Activated naive CD4-positive, alpha-beta T cell treated with Interleukin-2 at 50 U/mL for 16 hours (primary cell): ENCODE data around the gene IDH3G.
"Not testable (repeated sequence)": the region's sequence is repeated elsewhere in the genome, so short reads cannot be mapped to it uniquely, and the experiment has no call there.

Source experiments
- DNase-seq: peaks from one replicate; pipeline ENCODE4 v3.0.0-alpha.2; 2020

The IDH3G gene

DNA sequence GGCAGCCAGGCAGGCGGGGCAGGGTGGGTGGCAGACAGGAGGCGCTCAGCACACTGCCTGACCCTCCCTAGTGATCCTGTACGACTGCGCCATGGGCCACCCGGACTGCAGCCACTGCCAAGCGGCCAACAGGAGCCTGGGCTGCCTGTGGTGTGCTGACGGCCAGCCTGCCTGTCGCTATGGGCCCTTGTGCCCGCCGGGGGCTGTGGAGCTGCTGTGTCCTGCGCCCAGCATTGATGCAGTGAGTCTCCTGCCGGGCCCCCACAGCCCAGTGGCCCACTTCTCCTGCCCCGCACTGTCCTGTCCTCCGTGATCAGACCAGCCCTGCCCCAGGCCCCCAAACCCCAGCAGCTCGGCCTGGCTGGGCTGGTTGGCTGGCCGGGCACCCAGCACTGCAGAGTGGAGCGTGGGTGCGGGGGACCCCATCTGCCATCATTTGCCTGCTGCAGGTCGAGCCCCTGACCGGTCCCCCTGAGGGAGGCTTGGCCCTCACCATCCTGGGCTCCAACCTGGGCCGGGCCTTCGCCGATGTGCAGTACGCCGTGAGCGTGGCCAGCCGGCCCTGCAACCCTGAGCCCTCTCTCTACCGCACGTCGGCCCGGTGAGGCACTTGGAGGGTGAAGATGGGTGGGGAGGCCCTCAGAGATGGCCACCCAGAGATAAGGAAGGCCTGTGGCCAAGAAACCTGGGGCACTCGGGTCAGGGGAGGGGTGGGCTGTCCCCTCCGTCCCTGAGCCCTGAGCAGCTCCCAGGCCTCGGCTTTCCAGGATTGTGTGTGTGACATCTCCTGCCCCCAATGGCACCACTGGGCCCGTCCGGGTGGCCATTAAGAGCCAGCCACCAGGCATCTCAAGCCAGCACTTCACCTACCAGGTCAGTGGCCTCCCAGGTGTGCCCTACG is 22.5 kb downstream of the IDH3G start:
- DNase-seq = no peak

DNA sequence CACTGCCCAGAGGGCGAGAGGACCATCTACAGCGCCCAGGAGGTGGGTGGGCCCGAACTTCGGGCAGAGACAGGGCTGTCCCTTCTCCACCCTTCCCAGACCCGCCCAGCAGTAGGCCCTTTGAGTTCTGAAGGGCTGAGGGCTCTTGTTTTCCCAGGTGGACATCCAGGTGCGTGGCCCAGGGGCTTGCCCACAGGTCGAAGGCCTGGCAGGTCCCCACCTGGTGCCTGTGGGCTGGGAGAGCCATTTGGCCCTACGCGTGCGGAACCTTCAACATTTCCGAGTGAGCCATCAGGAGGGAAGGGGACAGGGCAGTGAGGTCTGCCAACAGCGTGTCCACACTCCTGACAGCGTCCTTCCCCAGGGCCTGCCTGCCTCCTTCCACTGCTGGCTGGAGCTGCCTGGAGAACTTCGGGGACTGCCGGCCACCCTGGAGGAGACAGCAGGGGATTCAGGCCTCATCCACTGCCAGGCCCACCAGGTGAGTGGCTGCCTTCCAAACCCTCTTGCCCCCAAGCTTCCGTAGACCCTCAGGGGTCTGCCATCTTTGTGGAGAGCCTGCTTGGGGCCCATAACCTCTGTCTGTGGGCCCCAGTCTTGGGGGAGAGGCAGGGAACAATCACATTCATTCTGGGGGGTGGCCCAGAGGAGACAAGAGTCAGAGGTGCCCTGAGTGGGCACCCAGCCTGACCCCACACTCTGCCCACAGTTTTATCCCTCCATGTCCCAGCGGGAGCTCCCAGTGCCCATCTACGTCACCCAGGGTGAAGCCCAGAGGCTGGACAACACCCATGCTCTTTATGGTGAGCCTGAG is 23.4 kb downstream of the IDH3G start:
- DNase-seq = no peak

DNA sequence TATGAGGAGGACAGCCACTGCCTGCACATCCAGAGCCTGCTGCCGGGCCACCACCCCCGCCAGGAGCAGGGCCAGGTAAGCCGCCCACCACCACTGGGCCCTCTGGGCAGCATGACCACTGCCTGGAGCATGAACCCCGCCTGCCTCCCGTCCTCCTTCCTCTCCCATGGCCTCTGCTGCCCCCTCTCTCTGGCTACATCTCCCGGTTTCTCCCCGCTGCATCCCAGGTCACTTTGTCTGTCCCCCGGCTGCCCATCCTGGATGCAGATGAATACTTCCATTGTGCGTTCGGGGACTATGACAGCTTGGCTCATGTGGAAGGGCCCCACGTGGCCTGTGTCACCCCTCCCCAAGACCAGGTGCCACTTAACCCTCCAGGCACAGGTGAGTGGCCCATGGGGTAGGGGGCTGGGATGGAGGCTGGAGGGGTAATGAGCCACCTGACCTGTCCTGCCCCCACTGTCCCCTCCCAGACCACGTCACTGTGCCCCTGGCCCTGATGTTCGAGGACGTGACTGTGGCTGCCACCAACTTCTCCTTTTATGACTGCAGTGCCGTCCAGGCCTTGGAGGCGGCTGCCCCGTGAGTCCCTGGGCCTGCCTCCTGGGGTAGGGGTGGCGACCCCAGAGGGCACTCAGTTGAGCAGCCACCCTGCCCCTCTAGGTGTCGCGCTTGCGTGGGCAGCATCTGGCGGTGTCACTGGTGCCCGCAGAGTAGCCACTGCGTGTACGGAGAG is 24.1 kb downstream of the IDH3G start:
- DNase-seq = no peak

DNA sequence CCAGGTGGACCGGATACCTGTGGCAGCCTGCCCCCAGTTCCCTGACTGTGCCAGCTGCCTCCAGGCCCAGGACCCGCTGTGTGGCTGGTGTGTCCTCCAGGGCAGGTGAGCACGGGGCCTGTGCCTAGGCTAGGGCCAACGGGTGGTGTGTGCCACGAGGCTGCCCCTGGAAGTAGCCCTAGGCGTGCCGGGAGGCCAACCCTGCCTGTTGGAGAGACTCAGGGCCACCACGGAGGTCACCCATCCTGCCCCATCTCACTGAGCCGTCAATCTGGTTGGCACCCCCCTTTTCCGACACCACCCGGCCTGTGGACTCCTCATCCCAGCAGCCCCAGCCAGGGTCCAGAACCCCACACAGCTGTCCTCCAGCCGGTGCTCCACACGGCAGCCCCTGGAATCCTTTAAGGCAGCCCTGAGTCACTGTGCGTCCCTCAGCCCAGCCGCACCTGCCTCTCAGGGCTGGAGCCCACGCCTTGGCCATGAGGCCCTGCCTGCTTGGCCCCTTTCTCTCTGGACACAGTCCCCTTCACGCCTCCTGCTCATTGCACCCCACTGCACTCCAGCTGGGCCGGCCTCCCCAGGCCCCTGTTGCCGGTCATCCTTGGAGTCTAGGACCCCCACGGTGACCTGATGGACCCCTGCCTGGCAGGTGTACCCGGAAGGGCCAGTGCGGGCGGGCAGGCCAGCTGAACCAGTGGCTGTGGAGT is 24.9 kb downstream of the IDH3G start:
- DNase-seq = no peak

DNA sequence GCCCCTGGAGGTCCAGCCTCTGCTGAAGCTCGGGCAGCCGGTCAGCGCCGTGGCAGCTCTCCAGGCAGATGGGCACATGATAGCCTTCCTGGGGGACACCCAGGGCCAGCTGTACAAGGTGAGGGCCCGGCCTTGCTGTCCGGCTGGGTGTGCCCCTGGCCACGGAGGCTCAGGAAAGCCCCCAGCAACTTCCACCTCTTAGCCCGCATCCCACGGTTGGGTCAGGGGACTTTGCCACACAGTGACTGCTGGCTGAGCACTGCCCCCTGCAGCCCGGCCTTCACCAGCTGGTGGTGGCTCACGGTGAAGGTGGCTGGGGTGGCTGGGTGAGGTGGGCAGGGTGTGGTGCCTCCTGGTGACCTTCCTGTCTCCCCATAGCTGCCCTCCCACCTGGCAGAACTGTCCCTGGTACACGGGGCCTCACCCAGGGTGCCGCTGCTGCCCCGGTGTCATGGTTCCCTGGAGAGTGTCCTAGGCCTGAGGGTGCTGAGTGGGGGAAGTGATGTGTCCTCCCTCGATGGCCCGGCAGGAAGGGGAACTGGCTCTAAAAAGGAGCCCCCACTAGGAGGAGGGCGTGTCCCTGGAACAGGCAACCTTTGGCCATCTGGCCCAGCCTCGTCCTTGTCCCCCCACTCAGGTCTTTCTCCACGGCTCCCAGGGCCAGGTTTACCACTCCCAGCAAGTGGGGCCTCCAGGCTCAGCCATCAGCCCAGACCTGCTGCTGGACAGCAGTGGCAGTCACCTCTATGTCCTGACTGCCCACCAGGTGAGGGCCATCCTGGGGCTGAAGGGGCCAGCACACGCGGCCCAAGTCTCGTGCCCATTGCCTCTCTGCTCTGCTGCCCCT is 25.6 kb downstream of the IDH3G start:
- DNase-seq = no peak

DNA sequence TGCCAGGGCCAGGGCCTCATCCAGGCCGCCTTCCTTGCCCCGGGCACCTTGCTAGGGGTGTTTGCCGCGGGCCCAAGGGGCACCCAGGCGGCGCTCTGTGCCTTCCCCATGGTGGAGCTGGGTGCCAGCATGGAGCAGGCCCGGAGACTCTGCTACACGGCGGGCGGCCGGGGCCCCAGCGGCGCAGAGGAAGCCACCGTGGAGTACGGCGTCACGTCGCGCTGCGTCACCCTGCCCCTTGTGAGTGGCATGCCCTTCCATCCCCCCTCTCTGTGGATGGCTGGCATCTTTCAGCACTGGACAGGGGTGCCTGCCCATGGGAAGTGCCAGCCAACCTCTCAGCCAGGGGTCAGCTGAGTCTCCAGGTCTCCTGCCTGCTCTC is 26.5 kb downstream of the IDH3G start:
- DNase-seq = no peak

DNA sequence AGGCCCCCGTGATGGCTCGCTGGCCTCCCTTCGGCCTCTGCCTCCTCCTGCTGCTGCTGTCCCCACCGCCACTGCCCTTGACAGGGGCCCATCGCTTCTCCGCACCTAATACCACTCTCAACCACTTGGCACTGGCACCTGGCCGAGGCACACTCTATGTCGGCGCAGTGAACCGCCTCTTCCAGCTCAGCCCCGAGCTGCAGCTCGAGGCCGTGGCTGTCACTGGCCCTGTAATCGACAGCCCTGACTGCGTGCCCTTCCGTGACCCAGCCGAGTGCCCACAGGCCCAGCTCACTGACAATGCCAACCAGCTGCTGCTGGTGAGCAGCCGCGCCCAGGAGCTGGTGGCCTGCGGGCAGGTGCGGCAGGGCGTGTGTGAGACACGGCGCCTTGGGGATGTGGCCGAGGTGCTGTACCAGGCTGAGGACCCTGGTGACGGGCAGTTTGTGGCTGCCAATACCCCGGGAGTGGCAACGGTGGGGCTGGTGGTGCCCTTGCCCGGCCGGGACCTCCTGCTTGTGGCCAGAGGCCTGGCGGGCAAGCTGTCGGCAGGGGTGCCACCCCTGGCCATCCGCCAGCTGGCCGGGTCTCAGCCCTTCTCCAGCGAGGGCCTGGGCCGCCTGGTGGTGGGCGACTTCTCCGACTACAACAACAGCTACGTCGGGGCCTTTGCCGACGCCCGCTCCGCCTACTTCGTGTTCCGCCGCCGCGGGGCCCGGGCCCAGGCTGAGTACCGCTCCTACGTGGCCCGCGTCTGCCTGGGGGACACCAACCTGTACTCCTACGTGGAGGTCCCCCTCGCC is 27.1 kb downstream of the IDH3G start:
- no peak for DNase-seq

DNA sequence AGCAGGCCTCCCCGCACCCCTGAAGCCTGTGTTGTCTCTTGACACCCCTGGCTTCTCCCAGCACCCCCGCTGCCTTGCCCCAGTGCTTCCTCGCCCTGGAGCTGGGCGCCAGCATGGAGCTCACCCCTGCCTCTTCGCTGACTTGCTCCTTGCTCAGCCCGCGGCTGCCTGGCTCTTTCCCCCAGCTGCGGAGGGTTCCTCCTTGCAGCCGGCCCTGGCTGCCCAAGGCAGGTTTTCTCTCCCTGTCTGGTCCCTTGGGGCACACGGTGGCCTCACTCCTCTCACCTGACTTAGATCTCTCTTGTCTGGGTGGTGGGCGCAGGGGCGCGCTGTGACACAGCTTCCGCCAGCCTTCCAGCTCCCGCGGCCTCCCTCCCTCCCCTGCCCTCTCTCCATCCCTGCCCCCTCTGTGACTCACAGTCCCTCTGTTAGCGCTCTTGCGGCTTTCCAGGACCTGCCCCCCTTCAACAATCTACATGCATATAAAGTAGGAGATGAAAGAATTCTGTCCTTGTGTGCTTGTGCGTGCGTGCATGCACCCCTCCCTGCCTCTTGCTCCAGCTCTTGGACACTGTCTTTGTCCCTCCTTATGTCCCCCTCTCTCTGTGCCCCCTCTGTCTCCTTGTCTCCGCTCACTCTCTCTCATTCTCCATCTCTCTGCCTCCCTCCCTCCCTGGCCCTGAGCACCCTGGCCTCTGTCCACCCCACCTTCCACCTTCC is 27.9 kb downstream of the IDH3G start:
- DNase-seq = peak; percentile 20

DNA sequence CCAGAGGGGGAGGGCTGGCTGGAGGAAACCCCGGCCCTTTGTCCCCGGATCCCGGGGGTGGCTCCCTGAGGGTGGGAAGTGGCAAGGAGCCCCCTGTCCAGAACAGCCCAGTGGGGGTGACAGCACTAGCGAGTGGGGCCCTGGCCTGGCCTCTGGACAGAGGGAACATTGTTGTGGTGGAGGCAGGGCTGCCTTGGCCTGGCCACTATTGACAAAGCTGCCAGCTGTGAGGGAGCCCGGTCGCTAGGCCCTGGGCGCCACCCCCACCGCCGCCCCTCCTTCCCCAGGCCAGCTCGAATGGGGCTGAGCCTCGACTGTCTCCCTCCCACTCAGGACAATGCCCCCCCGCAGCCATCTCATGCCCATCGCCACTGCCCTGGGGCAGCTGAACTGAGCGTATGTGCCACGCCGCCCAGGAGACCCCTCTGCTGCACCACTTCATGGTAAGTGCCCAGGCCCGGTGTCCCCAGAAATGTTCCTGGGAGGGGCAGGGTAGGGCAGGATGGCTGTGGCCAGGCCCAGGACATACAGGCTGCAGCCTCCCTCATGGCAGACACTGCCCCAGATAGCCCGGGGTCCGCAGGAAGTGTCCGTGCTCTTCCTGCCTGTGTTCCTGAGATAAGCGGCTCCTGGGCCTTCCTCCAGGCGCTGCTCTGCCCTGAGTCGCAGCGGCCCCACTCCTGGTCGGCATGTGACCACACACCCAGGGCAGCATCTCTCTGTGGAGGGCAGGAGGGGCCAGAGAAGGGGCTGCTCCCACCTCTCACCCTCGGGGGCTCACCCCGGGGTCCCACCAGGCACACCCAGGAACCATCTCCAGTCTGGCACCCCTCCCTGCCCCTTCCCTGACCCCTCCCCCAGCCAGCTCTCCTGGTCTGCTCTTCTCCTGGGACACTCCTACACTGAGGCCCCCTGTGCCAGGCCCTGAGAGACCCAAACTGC is 28.8 kb downstream of the IDH3G start:
- no peak for DNase-seq

DNA sequence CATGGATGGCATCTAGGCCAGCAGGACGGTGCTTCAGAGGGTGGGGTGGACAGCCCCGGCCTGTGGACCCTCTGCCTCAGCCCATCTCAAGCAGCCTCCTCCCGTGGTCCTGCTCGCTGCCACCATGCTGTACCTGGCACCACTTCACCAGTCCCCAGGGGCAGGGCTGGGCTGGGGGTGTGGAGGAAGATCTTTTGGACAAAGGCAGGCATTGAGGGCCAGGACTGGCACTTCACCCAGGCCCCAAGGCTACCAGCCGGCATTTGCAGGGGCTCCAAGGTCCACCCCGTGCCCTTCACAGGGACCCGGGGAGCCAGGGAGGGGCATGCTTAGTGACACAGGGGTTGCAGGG is 29.4 kb downstream of the IDH3G start:
- no peak for DNase-seq

DNA sequence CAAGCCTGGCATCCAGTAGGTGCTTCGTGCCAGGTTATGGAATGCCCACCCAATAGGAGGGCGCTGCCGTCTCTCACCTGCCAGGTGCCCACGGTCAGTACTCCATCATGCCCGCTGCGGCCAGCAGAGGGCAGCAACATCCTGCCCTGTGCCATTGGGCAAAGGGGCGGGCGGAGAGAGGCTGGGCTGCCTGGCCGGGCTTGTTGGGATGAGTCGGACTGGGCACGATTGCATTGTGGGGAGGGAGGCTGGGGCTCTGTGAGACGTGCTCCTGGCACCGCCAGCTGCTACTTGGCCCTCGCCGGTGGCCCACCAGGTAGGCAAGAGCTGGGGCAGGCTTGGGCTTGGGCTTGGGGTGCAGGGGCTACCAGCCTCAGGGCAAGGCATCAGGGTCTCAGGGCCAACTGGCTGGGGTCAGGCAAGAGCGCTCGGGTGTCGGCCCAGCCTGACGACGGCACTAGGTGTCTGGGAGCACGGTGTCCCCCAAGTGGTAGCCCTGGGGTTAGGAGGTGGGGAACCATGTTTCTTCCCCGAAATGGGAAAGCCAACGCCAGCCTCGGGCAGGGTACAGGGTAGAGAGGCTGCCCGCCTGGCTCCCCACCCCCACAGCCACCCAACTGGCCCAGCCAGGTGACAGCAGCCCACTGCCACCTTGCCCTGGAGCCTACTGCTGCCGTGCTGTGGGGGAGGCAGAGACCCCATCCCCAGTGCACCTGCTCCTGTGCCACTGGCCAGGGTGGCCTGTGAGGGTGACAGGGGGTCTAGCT is 30.0 kb downstream of the IDH3G start, which contains the start of gene PLXNB3:
Gene PLXNB3 (plus strand): TSS at position 261 of the 767 bp plus-strand sequence. CDS start 1,287 bp downstream, outside the sequence.
- peak; percentile 76 for DNase-seq

DNA sequence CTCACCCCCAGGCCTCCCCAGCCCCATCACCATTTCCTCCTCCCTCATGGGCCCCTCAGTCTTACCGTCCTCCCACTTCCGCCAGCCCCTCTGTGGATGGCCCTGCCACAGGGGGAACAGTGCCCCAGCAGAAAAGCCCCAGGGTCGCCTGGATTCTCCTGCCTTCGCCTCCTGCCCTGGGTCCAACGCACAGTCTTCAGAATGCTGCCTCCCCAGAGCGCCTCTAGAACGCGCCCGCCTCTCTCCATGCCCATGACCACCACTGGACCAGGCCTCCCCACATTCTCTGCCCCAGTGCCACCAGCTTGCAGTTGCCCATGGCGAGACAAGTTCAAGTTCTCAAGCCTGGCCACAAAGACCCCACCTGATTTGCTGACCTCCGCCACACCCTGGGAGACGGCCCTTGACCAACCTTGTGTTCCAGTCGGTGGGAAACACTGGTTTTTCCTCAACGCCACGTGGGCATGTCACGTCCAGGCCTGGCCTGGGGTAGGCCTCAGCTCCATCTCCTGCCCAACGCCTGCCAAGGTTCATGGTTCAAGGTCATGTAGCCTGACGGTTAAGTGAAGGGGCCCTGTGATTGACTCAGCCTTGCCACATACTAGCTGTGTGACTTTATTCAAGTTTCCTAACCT is 30.8 kb downstream of the IDH3G start:
- DNase-seq = no peak

DNA sequence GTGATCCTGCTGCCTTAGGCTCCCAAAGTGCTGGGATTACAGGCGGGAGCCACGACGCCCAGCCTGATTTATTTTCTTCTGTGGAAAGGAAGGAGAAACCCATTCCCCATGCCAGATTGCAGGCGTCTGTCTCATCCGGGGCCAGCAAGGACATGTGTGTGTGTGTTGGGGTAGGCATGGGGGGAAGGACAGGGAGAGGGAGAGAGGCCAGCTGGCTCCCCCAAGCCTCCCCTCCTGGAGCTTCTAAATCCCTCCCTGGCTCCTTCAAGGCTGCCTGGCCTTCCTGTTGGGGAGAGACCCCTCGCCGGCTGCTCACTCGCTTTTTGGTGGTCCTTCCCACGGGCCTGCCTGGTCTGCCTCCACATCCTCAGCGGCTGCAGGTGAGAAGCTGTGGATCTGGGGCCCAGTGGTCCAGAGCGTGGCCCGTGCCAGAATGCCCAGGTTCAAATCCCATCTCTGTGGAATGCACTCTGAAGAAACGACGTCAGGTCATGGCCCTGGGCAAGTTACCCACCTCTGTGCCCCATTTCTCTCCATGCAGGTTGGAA is 31.5 kb downstream of the IDH3G start:
- DNase-seq = no peak

DNA sequence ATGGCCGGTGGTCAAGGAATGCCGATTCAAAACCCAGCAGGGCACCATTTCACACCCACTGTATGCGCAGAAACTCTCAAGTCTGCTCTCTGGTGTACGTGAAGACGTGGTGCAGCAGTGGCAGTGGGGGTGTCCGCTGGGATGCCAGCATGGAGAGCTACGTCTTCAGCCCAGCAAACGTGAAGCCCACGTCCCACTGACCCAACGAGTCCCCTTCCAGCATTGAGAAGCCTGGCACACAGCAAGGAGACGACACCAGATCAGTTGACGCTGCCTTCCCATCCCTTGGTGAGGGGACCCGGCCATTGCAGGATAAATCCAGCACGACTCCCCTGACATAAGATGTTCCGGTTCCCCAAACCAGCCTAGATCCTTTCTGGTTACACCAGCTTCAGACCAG is 32.3 kb downstream of the IDH3G start:
- DNase-seq = no peak

DNA sequence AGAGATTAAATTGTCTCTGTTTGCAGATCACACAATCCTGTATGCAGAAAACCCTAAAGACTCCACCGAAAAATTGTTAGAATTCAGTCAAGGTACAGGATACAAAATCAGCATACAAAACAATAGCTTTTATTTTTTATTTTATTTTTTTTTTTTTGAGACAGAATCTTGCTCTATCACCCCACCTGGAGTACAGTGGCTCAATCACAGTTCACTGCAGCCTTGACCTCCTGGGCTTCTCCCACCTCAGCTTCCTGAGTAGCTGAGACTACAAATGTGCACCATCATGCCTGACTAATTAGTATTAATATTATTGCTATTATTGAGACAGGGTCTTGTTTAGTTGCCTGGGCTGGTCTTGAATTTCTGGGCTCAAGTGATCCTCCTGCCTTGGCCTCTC is 39.0 kb downstream of the IDH3G start:
- DNase-seq = no peak

DNA sequence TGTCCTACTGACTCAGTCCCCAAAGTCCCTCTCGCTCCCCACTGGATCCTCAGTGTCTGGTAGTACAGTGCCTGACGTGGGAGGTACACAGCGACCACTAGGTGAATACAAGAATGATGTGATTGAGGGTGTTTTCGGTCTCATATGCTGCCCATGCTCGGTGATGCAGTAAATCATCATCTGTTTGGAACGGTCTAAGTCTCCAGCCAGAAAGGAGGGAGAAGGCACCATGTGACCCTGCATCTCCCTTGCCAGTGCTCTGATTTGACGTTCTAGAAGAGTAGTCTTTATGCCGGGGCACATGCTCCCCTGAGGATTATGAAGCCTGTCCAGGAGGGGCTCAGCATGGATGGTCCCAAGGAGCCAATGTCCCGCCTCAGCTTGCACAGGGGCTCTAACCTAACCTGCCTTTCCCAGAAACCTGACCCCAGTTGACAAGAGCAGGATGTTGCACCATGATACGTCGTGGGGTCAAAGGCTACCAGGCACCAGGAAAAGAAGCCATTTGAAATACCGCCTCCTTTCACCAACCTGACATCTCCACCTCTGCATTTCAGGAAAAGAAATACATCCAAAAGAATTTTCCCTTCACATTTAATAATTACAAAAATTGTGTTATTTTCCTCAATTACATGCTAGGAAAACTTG is 43.9 kb downstream of the IDH3G start:
- DNase-seq = no peak

DNA sequence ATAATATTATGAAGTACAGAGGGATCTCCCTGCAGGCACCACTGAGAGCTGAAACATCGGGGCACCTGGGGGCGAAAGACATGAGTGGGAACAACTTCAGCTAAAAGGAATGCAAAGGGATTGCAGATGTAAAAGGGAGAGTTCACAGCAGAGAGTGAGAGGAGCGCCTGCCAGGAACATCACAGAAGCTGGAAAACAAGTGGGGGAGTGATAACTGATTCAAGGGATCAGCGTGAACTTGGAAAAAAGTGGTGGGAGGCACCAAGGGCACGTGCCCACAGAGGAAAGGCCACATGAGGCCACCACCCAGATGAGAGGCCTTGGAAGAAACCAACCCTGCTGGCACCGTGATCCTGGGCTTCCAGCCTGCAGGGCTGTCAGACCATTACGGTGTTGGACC is 45.2 kb downstream of the IDH3G start:
- DNase-seq = not testable (repeated sequence)
